ENCODE results near the gene BTNL8. TPM values are rescaled to one million over a fixed set of nuclear protein-coding genes. Genes with fewer than 3 reads are reported as not detected.

BTNL8 gene
- total RNA-seq, 8 experiments from 2014 or later, result 0.17 to 0.81 (median 0.37) TPM; not detected in 4

DNA sequence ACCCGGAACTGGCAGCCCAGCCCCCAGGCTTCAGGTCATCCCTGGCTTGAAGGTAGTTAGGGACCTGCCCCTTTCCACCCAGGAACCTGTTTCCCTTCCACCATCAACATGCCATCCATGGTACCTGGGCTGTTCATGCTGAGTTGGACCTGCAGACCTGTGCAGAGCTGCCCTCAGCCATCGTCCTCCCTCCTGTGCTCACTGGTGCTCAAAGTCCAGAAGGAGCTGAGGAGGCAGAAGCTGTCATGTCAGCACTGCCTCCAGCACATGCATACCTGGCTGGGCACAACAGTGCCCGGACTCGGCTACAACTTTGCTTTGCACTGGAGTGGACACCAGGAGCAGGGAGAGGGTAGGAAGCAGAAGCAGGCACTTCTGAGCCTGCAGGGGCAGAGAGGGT, 36.2 kb downstream of the BTNL8 start:
- in situ Hi-C loops (cut with MboI; ENCODE audit: low pct_unique_long_range_greater_than_20kb in 2 of 9, low sequenced_read_pairs in 9 of 9, unreplicated experiment in 9 of 9), result loop anchor here in 1 of 9 experiments (25.0 kb wide), 1 partner anchor 102 kb away; the partner anchor contains the start of gene BTNL9
- no peak for ATAC-seq (replicated peaks in 6 of 8)
- WGBS, 10 experiments, result 0 to 39% (median 20%) methylated on average over 1 to 3 of the region's 4 CpGs; no CpG with 5 or more reads in 5 of the 10 experiments
- Histone ChIP-seq H3K4me3 (no peak overlapping the region), H3K4me1 (replicated peaks in 1 of 2) (no peaks in the 10 kb centered on the region), H3K27ac (no peak overlapping the region)

- no peak for ATAC-seq (replicated peaks in 6 of 8)
- WGBS, 10 experiments, result 0 to 74% (median 53%) methylated on average over 1 to 6 of the region's 6 CpGs; no CpG with 5 or more reads in 1 of the 10 experiments
- in situ Hi-C loops (cut with MboI; ENCODE audit: low pct_unique_long_range_greater_than_20kb in 2 of 9, low sequenced_read_pairs in 9 of 9, unreplicated experiment in 9 of 9), result loop anchor here in 1 of 9 experiments (25.0 kb wide), 1 partner anchor 99 kb away; the partner anchor contains the start of gene BTNL9
Measured at GRCh38 chr5:180938294-180938693, 39.3 kb downstream of the BTNL8 start.

DNA sequence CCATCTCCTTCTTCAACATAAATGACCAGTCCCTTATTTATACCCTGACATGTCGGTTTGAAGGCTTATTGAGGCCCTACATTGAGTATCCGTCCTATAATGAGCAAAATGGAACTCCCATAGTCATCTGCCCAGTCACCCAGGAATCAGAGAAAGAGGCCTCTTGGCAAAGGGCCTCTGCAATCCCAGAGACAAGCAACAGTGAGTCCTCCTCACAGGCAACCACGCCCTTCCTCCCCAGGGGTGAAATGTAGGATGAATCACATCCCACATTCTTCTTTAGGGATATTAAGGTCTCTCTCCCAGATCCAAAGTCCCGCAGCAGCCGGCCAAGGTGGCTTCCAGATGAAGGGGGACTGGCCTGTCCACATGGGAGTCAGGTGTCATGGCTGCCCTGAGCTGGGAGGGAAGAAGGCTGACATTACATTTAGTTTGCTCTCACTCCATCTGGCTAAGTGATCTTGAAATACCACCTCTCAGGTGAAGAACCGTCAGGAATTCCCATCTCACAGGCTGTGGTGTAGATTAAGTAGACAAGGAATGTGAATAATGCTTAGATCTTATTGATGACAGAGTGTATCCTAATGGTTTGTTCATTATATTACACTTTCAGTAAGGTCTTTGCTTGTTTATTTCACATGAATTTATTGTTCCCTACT, 51.5 kb downstream of the BTNL8 start:
- 38 to 70% methylated on average over 2 to 3 of the region's 6 CpGs; no CpG with 5 or more reads in 8 of the 10 experiments for WGBS, 10 experiments
- ATAC-seq (replicated peaks in 6 of 8), result peak in 1 of 8 experiments; percentile 75
- H3K4me3 ChIP-seq, result no peak overlapping the region
- in situ Hi-C loops (cut with MboI; ENCODE audit: low pct_unique_long_range_greater_than_20kb in 2 of 9, low sequenced_read_pairs in 9 of 9, unreplicated experiment in 9 of 9), result no loop called here
- H3K4me1 ChIP-seq (replicated peaks in 1 of 2), result no peaks in the 10 kb centered on the region
- H3K27ac ChIP-seq, result no peak overlapping the region

More at GRCh38 chr5:180938294-180938693, 39.3 kb downstream of the BTNL8 start:
- no peak overlapping the region for H3K4me3 ChIP-seq
- no peaks in the 10 kb centered on the region for H3K4me1 ChIP-seq (replicated peaks in 1 of 2)
- no peak overlapping the region for H3K27ac ChIP-seq

DNA sequence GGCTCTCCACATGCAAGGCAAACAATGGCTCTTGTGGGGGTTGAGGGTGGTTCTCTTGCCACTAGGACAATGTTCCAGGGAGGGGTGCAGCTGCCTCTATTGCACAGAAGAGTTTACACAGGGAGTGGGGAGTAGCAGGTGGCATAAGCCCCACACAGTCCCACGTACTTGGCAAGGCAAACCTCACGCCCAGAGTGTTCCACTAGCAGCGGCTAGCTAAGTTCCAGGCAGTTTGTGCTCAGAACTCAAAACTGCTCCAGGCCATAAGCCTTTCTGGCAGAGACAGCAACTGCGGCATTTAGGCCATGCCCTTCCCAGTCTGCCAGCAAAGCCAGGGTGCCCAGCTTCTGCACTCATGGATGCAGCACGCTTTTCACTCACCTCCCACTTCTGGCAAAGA, 60.7 kb downstream of the BTNL8 start:
- no peak for ATAC-seq (replicated peaks in 6 of 8)
- WGBS, 10 experiments, result 20 to 100% (median 50%) methylated on average over 1 of the region's 5 CpGs; no CpG with 5 or more reads in 7 of the 10 experiments
- no peak overlapping the region for H3K4me3 ChIP-seq
- in situ Hi-C loops (cut with MboI; ENCODE audit: low pct_unique_long_range_greater_than_20kb in 2 of 9, low sequenced_read_pairs in 9 of 9, unreplicated experiment in 9 of 9), result no loop called here
- no peaks in the 10 kb centered on the region for H3K4me1 ChIP-seq (replicated peaks in 1 of 2)
- H3K27ac ChIP-seq, result no peak overlapping the region

- in situ Hi-C loops (cut with MboI; ENCODE audit: low pct_unique_long_range_greater_than_20kb in 2 of 9, low sequenced_read_pairs in 9 of 9, unreplicated experiment in 9 of 9), result no loop called here
- Histone ChIP-seq H3K27ac (no peak overlapping the region), H3K4me1 (replicated peaks in 1 of 2) (no peaks in the 10 kb centered on the region), H3K4me3 (no peak overlapping the region)
- 29 to 63% (median 57%) methylated on average over 3 of the region's 3 CpGs; no CpG with 5 or more reads in 7 of the 10 experiments for WGBS, 10 experiments
- no peak for ATAC-seq (replicated peaks in 6 of 8)
Measured at GRCh38 chr5:180960209-180960608, 61.2 kb downstream of the BTNL8 start.

- in situ Hi-C loops (cut with MboI; ENCODE audit: low pct_unique_long_range_greater_than_20kb in 2 of 9, low sequenced_read_pairs in 9 of 9, unreplicated experiment in 9 of 9), result no loop called here
- no peaks in the 10 kb centered on the region for H3K4me1 ChIP-seq (replicated peaks in 1 of 2)
- no peak for ATAC-seq (replicated peaks in 6 of 8)
- no peak overlapping the region for H3K4me3 ChIP-seq
- 100% methylated on average over 1 of the region's 23 CpGs; no CpG with 5 or more reads in 9 of the 10 experiments for WGBS, 10 experiments
- no peak overlapping the region for H3K27ac ChIP-seq
Measured at GRCh38 chr5:180969406-180969805, 70.4 kb downstream of the BTNL8 start.

- in situ Hi-C loops (cut with MboI; ENCODE audit: low pct_unique_long_range_greater_than_20kb in 2 of 9, low sequenced_read_pairs in 9 of 9, unreplicated experiment in 9 of 9), result no loop called here
Measured at GRCh38 chr5:180970336-180970735, 71.4 kb downstream of the BTNL8 start.

GRCh38 chr5:180970875-180971274, 71.9 kb downstream of the BTNL8 start:
- H3K4me1 ChIP-seq (replicated peaks in 1 of 2), result no peaks in the 10 kb centered on the region
- 12 to 89% (median 72%) methylated on average over 2 to 4 of the region's 4 CpGs; no CpG with 5 or more reads in 5 of the 10 experiments for WGBS, 10 experiments
- H3K4me3 ChIP-seq, result no peak overlapping the region
- H3K27ac ChIP-seq, result no peak overlapping the region
- ATAC-seq (replicated peaks in 6 of 8), result no peak
- in situ Hi-C loops (cut with MboI; ENCODE audit: low pct_unique_long_range_greater_than_20kb in 2 of 9, low sequenced_read_pairs in 9 of 9, unreplicated experiment in 9 of 9), result no loop called here

More at GRCh38 chr5:180970336-180970735, 71.4 kb downstream of the BTNL8 start:
- ATAC-seq (replicated peaks in 6 of 8), result no peak
- Histone ChIP-seq H3K27ac (no peak overlapping the region), H3K4me1 (replicated peaks in 1 of 2) (no peaks in the 10 kb centered on the region), H3K4me3 (no peak overlapping the region)
- no CpG with 5 or more reads among the region's 31 CpGs for WGBS, 10 experiments

- Histone ChIP-seq H3K4me1 (replicated peaks in 1 of 2) (no peaks in the 10 kb centered on the region), H3K4me3 (no peak overlapping the region), H3K27ac (no peak overlapping the region)
- in situ Hi-C loops (cut with MboI; ENCODE audit: low pct_unique_long_range_greater_than_20kb in 2 of 9, low sequenced_read_pairs in 9 of 9, unreplicated experiment in 9 of 9), result no loop called here
- no peak for ATAC-seq (replicated peaks in 6 of 8)
- 14 to 80% (median 39%) methylated on average over 1 to 2 of the region's 2 CpGs; no CpG with 5 or more reads in 3 of the 10 experiments for WGBS, 10 experiments
Measured at GRCh38 chr5:180974612-180975315, 75.8 kb downstream of the BTNL8 start.

GRCh38 chr5:180975338-180975737, 76.4 kb downstream of the BTNL8 start:
- no peak for ATAC-seq (replicated peaks in 6 of 8)
- no peak overlapping the region for H3K4me3 ChIP-seq
- H3K27ac ChIP-seq, result no peak overlapping the region
- in situ Hi-C loops (cut with MboI; ENCODE audit: low pct_unique_long_range_greater_than_20kb in 2 of 9, low sequenced_read_pairs in 9 of 9, unreplicated experiment in 9 of 9), result no loop called here
- WGBS, 10 experiments, result 0 to 80% (median 80%) methylated on average over 1 of the region's 2 CpGs; no CpG with 5 or more reads in 5 of the 10 experiments
- H3K4me1 ChIP-seq (replicated peaks in 1 of 2), result no peaks in the 10 kb centered on the region

GRCh38 chr5:180976518-180976917, 77.6 kb downstream of the BTNL8 start:
- Histone ChIP-seq H3K4me1 (replicated peaks in 1 of 2) (no peaks in the 10 kb centered on the region), H3K27ac (no peak overlapping the region), H3K4me3 (no peak overlapping the region)
- no peak for ATAC-seq (replicated peaks in 6 of 8)
- 21 to 100% (median 87%) methylated on average over 1 to 5 of the region's 6 CpGs; no CpG with 5 or more reads in 4 of the 10 experiments for WGBS, 10 experiments
- in situ Hi-C loops (cut with MboI; ENCODE audit: low pct_unique_long_range_greater_than_20kb in 2 of 9, low sequenced_read_pairs in 9 of 9, unreplicated experiment in 9 of 9), result no loop called here

DNA sequence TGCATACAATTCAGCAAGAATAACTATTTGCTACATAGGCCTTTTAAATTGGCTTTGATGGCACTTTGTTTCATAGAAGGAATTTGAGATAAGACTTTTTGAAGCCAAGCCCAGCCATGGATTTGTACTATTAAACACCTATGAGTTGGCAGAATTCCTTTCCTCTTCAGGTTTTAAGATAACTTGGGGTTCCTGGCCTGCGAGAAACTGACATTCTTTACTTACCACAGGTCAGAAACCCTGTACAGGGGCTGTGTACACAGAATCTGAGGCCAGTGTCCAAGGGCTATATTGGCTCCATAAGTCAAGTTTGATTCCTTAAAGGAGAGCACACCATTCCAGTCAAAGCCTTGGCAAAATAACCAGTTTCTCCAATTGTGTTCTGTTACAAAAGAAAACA, 78.9 kb downstream of the BTNL8 start:
- no peak overlapping the region for H3K27ac ChIP-seq
- no peak overlapping the region for H3K4me3 ChIP-seq
- in situ Hi-C loops (cut with MboI; ENCODE audit: low pct_unique_long_range_greater_than_20kb in 2 of 9, low sequenced_read_pairs in 9 of 9, unreplicated experiment in 9 of 9), result no loop called here
- no peak for ATAC-seq (replicated peaks in 6 of 8)
- H3K4me1 ChIP-seq (replicated peaks in 1 of 2), result no peaks in the 10 kb centered on the region
- WGBS, 10 experiments, result 0 to 100% (median 60%) methylated on average over 1 of the region's 1 CpG; no CpG with 5 or more reads in 5 of the 10 experiments

DNA sequence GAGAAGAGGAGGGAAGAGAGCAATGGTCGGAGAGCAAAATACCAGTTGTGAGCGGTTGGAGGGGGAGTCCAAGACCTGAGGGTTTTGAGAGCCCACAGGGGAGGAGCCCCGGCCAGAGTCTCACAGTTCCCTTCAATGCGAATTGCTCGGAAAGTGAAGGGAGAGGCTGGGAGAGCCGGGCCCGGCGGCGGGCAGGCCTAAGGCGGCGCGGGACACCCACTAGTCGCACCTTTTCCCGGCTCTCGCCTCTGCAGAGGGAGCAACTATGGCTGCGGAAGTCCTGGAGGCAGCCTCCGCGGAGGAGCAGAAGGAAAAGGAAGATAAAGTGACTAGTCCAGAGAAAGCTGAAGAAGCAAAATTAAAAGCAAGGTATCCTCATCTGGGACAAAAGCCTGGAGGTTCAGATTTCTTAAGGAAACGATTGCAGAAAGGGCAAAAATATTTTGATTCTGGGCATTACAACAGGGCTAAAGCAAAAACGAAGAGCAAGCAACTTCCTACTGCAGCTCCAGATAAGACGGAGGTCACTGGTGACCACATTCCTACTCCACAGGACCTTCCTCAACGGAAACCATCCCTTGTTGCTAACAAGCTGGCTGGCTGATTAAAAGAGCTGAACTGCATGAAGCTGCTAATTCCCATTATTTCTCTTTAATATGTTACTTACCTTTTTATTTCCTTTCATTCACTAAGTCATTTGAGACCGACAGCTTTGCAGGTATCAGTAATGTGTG, 83.2 kb downstream of the BTNL8 start:
- no peak overlapping the region for H3K4me3 ChIP-seq
- no peak for ATAC-seq (replicated peaks in 6 of 8)
- no peaks in the 10 kb centered on the region for H3K4me1 ChIP-seq (replicated peaks in 1 of 2)
- in situ Hi-C loops (cut with MboI; ENCODE audit: low pct_unique_long_range_greater_than_20kb in 2 of 9, low sequenced_read_pairs in 9 of 9, unreplicated experiment in 9 of 9), result no loop called here
- WGBS, 10 experiments, result 10 to 100% (median 69%) methylated on average over 1 to 8 of the region's 23 CpGs; no CpG with 5 or more reads in 4 of the 10 experiments
- H3K27ac ChIP-seq, result no peak overlapping the region
